Measurements from ENCODE around the gene MELK.

- TF ChIP-seq, protein P1, sequence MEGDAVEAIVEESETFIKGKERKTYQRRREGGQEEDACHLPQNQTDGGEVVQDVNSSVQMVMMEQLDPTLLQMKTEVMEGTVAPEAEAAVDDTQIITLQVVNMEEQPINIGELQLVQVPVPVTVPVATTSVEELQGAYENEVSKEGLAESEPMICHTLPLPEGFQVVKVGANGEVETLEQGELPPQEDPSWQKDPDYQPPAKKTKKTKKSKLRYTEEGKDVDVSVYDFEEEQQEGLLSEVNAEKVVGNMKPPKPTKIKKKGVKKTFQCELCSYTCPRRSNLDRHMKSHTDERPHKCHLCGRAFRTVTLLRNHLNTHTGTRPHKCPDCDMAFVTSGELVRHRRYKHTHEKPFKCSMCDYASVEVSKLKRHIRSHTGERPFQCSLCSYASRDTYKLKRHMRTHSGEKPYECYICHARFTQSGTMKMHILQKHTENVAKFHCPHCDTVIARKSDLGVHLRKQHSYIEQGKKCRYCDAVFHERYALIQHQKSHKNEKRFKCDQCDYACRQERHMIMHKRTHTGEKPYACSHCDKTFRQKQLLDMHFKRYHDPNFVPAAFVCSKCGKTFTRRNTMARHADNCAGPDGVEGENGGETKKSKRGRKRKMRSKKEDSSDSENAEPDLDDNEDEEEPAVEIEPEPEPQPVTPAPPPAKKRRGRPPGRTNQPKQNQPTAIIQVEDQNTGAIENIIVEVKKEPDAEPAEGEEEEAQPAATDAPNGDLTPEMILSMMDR (IDR thresholded peaks at IDR 0.05) = no peak
- no peak for TF ChIP-seq POLR2A (IDR thresholded peaks at IDR 0.05)
Measured at GRCh38 chr9:36584620-36585460, 12.1 kb downstream of the MELK start.

All from gastroesophageal sphincter (tissue), 3 donors.